AG09309 (cell line): Measurements from ENCODE around the gene TGFBR3L.
A peak's percentile ranks its signal among the peaks of the same experiment; 100 is the strongest.

ENCODE experiments used
- DNase-seq: peaks from one replicate; pipeline ENCODE4 v3.0.0-alpha.2; 2010; ENCODE audit warnings: low read depth
- H3K4me3 ChIP-seq: 2 replicates; pipeline ENCODE4 v1.5.1; 2011; ENCODE audit warnings: mild to moderate bottlenecking, low read depth, low read length, moderate library complexity; ENCODE audit not compliant: control insufficient read depth
- TF ChIP-seq, protein P1 (sequence below): IDR thresholded peaks from 2 replicates; pipeline ENCODE4 v1.5.1; 2011; ENCODE audit warnings: mild to moderate bottlenecking, low read depth, low read length, inconsistent platforms; ENCODE audit not compliant: insufficient read depth, control insufficient read depth; ENCODE audit errors: missing control alignments

Gene TGFBR3L

DNA sequence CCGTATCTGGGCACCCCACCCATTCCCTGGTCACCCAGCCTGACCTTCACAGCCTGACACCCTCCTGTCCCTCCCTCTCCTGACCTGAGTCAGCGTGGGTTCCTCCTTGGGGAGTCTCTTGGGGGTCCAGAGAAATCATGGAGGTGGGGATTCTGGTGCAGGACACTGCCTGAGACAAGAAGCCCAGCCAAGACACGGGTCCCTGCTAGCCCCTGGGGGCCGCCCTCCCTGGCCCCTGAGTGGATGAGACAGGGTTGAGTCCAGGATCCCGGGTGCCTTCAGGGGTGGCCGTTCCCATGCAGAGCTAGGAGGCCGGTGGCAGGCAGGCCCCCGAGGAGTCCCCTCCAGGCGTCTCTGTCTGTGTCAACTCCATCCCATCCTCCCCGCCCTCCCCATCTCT, 9.4 kb upstream of the TGFBR3L start:
- TF ChIP-seq, protein P1, sequence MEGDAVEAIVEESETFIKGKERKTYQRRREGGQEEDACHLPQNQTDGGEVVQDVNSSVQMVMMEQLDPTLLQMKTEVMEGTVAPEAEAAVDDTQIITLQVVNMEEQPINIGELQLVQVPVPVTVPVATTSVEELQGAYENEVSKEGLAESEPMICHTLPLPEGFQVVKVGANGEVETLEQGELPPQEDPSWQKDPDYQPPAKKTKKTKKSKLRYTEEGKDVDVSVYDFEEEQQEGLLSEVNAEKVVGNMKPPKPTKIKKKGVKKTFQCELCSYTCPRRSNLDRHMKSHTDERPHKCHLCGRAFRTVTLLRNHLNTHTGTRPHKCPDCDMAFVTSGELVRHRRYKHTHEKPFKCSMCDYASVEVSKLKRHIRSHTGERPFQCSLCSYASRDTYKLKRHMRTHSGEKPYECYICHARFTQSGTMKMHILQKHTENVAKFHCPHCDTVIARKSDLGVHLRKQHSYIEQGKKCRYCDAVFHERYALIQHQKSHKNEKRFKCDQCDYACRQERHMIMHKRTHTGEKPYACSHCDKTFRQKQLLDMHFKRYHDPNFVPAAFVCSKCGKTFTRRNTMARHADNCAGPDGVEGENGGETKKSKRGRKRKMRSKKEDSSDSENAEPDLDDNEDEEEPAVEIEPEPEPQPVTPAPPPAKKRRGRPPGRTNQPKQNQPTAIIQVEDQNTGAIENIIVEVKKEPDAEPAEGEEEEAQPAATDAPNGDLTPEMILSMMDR = no peak
- DNase-seq = no peak
- H3K4me3 ChIP-seq = peak overlapping the region; percentile 3

GRCh38 chr19:7905859-7906258, 8.8 kb upstream of the TGFBR3L start:
- H3K4me3 ChIP-seq = no peak overlapping the region
- no peak for DNase-seq
- TF ChIP-seq, protein P1 = no peak

DNA sequence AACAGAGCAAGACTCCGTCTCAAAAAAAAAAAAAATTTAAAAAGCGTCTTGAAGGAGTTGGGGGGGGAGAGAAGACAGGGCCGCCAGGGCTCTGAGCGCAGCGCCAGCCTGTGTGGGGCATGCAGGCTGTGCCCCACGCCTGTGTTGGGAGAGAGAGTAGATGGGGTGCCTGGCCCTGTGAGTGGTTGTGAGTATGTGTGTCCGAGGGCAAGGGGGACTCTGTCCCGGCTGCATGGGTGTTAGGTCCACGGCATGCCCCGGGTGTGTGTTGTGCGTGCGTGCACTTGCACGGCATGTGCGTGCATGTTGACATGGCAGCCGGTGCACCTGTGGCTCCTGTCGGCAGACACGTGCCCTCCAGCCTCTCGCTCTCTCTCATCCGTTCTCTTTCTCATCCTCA, 7.5 kb upstream of the TGFBR3L start:
- no peak for DNase-seq
- TF ChIP-seq, protein P1 = no peak
- H3K4me3 ChIP-seq = no peak overlapping the region

DNA sequence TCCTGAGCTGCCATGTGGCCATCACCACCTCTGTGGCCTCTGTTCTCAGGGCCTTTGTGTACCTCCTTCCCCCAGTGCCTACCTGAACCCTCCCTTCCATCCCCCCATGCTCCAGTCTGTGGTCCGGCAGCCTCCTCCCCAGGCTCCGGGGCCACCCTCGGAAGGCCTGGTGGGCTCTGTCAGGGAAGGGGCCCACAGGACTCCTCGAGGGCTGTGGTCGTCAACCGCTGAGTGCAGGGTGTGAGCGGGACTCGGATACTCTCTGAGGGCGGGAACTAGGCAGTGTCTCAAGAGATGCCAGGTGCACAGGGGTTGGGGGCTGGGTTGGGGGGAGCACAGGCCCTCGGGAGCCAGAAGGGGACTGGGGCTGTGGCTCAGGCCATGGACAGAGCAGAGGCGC, 7.1 kb upstream of the TGFBR3L start:
- TF ChIP-seq, protein P1 = no peak
- DNase-seq = no peak
- H3K4me3 ChIP-seq = no peak overlapping the region

- no peak for DNase-seq
- TF ChIP-seq, protein P1 = no peak
- H3K4me3 ChIP-seq = no peak overlapping the region
These were observed 6.4 kb upstream of the TGFBR3L start for GRCh38 chr19:7908078-7908699.

DNA sequence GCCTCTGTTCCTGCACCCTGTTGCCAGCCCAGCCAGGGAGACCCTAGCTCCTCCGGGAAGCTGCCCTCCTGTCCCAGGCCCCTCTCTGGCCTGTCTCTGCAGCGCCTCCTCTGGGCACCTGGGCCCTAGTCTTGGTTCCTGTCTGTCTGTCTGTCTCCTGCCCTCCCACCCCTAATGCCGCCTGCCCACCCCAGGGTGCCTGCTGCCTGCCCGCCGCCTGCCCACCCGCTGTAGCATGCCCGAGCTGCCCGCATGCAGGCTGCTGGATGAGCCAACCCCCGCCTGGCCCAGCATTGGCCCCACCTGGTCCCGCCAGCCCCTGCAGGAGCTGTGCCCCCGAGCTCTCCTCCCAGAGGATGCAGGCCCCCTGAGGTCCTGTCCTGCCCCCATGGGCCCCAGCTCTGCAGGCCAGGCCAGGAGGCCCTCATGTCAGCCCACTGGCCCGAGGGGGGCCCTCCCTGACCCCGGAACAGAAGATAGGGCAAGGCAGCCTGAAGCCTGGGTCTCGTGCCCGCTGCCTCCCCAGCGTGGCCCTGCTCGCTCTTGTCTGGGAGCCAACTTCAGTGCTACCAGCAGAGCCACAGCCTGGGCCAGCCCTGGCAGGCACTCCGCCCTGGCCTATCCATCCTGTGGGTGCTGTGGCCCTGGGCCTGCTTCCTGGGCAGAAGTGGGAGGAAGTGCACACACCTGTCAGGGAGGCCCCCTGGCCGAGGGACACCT, 5.7 kb upstream of the TGFBR3L start:
- H3K4me3 ChIP-seq = no peak overlapping the region
- no peak for DNase-seq
- TF ChIP-seq, protein P1 = no peak
